HG03108 (cell line): Measurements from ENCODE around the gene SGMS1.
"Not testable (repeated sequence)": the region's sequence is repeated elsewhere in the genome, so short reads cannot be mapped to it uniquely, and the experiment has no call there.

Experiments
- ATAC-seq: cut with Tn5 transposase; IDR thresholded peaks from one replicate; pipeline ENCODE4 v1.9.1; 2021; ENCODE audit warnings: moderate library complexity; ENCODE audit not compliant: unreplicated experiment

The SGMS1 gene

GRCh38 chr10:50541317-50541716 is 82.4 kb downstream of the SGMS1 start:
- no peak for ATAC-seq

DNA sequence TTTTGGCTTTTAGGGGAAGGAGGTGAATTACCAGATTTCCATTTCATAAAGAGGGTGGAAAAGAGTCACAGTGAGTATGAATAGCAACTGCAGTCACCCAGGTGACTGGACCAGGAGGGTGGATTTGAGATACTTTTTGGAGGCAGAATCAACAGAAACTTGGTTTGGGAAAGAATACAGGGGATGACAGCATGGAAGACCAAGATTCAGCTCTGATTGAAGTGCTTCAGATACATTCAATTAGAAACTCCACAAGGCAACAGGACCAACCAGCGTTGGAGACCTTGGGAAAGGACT is 83.0 kb downstream of the SGMS1 start:
- ATAC-seq, result no peak

- peak; percentile 35 for ATAC-seq
Measured at GRCh38 chr10:50540069-50540825, 83.5 kb downstream of the SGMS1 start.

- ATAC-seq, result no peak
Measured at GRCh38 chr10:50538555-50539398, 85.0 kb downstream of the SGMS1 start.

- ATAC-seq, result no peak
Measured at GRCh38 chr10:50536617-50537240, 87.0 kb downstream of the SGMS1 start.

- ATAC-seq, result not testable (repeated sequence)
Measured at GRCh38 chr10:50534748-50535376, 88.9 kb downstream of the SGMS1 start.

- ATAC-seq, result no peak
Measured at GRCh38 chr10:50533296-50533695, 90.5 kb downstream of the SGMS1 start.

GRCh38 chr10:50531388-50532077 is 92.2 kb downstream of the SGMS1 start:
- no peak for ATAC-seq

GRCh38 chr10:50529660-50530059 is 94.1 kb downstream of the SGMS1 start:
- no peak for ATAC-seq

GRCh38 chr10:50528206-50528605 is 95.5 kb downstream of the SGMS1 start:
- ATAC-seq, result no peak

DNA sequence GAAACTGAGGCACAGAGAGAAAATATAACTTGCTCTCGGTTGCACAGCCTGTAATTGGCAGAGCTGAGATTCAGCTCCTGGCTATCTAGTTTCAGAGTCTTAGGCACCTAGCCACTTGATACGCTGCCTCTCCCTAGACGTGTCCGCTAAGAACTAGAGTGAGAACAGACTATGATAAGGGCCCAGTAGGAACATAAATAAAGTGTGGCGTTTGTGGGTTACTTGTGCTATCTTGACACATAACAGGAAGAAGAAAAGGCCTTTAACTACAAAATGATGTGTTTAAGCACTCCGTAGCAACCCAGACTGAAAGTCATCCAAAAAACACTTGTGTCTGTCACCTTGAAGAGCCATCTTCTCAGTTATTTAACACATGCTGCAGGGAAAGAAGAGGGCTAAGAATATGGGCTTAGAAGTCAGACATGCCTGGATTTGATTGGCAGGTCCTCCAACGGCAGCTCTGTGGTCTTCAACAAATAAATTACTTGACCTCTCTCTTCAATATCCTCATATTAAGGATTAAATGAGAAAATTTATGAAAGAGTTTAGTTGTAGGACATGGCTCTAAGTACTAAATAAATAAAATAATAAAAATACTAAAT is 96.2 kb downstream of the SGMS1 start:
- ATAC-seq, result no peak

- no peak for ATAC-seq
Measured at GRCh38 chr10:50526185-50526584, 97.6 kb downstream of the SGMS1 start.

DNA sequence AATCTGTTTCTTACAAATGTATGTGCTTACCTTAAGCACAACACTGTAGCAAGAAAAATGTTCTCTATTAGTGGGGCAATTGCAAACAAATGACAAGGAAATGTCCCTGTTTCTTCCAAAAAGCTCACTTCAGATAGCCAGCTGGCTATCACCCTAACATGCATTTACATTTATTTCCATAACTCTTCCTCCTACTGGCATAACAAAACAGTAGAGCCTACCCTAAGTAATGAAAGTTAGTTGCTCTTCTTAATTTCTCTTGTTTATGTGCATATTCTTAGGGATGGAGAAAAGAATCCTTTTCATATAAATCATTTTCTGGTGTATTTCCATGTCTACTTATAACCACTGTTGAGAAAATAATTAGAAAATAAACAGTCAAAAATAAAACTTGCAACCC is 100.4 kb downstream of the SGMS1 start:
- ATAC-seq, result no peak

DNA sequence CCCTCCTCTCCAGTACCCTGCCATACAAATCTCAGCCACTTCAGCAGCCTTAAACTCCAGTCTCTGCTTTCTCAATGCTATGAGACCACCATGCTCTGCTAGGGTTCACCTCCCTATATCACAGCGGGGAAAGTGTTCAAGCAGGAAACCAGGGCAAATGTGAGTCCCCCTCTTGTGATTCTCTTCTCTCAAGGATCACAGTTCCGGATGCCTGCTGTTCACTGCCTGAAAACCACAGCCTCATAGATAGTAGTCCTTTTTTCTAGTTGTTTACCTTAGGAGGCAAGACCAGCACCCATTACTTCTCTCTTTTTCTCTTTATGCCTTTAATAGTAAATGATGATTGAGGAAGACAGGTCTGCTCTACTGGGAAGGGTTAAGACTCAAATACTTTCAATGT is 100.8 kb downstream of the SGMS1 start:
- no peak for ATAC-seq

GRCh38 chr10:50520115-50520514 is 103.6 kb downstream of the SGMS1 start:
- ATAC-seq, result no peak

DNA sequence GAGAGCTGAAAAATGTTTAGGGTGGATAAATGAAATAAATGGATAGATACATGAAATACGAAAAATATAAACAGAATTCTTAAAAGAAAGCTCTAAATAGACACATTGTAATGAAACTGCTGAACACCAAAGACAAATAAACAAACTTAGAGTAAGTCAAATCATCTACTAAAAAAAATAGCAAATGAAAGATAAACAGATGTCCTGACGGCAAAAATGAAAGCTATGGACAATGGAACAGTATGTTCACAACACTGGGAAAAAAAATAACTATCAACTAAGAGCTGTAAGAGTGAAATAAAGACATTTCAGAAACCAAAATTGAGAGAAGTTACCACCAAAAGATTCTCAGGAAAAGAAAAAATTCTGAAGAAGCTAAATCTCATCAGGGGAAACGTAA is 106.1 kb downstream of the SGMS1 start:
- no peak for ATAC-seq

- no peak for ATAC-seq
Measured at GRCh38 chr10:50516171-50516570, 107.6 kb downstream of the SGMS1 start.

- ATAC-seq, result no peak
Measured at GRCh38 chr10:50515420-50515819, 108.3 kb downstream of the SGMS1 start.

DNA sequence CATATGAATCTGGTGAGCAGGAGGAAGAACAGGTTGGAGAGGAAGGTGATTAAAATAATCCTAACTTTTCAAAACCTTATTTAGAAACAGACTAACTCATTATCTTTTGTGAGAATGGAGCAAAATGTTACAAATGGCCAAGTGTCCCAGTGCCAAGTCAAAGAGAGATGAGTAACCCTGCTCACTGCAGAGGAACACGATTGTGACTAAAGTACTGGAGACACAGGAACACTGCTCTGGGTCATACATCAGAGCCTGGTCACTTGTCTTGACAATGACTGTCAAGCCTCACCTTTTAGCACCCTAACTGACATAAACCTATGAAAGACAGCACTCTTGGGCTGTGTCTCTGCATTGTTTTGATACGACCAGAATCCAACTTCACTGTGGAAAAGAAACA is 108.8 kb downstream of the SGMS1 start:
- ATAC-seq, result no peak

- ATAC-seq, result no peak
Measured at GRCh38 chr10:50513956-50514355, 109.8 kb downstream of the SGMS1 start.
